IMR-90 (cell line): ENCODE results near the gene SLC10A3. TPM values are rescaled to one million over a fixed set of nuclear protein-coding genes. Genes with fewer than 3 reads are reported as not detected.

Experiments used
- ATAC-seq: fragments of 200-7000 bp; cut with Tn5 transposase; 2 replicates; pipeline ENCODE4 v1.9.1; 2020; ENCODE audit warnings: low read depth, mild to moderate bottlenecking, moderate library complexity
- BruUV-seq: library from RNA; stranded (reverse); fragments of 400-500 nt; replicated peaks from 2 replicates; lab custom pipeline; 2021; lab: Mats Ljungman, UMichigan
- CTCF ChIA-PET: fragments of 300-600 bp; formaldehyde crosslinking; extraction: SDS; loops from one replicate; lab custom pipeline; 2021; ENCODE audit warnings: antibody characterized with exemption; lab: Yijun Ruan, JAX
- POLR2A ChIA-PET: fragments of 300-600 bp; sonication (Branson Sonifier 250); formaldehyde crosslinking; loops from one replicate; lab custom pipeline; 2022; ENCODE audit warnings: antibody characterized with exemption; ENCODE audit not compliant: unreplicated experiment; lab: Charles Lee
- DNase-seq: peaks from one replicate; pipeline ENCODE4 v3.0.0; 2013
- H2AFZ ChIP-seq: replicated peaks from 2 replicates; pipeline ENCODE3; 2013; ENCODE audit warnings: low read length, mild to moderate bottlenecking; ENCODE audit not compliant: poor library complexity
- H2AK5ac ChIP-seq: 2 replicates; pipeline ENCODE4 v1.6.1; 2013; ENCODE audit warnings: low read depth, low read length, inconsistent platforms
- H2AK9ac ChIP-seq: replicated peaks from 2 replicates; pipeline ENCODE3; 2013; ENCODE audit warnings: mild to moderate bottlenecking, low read depth, low read length, moderate library complexity; ENCODE audit not compliant: poor library complexity
- H2BK120ac ChIP-seq: 2 replicates; pipeline ENCODE4 v1.6.1; 2013; ENCODE audit warnings: low read depth, low read length, inconsistent platforms
- H2BK15ac ChIP-seq: 3 replicates; pipeline ENCODE4 v1.6.1; 2013; ENCODE audit warnings: low read depth, low read length, inconsistent platforms
- H2BK20ac ChIP-seq: 2 replicates; pipeline ENCODE4 v1.6.1; 2013; ENCODE audit warnings: low read depth, mild to moderate bottlenecking, inconsistent platforms, low read length, moderate library complexity
- H2BK5ac ChIP-seq: 2 replicates; pipeline ENCODE4 v1.6.1; 2013; ENCODE audit warnings: mild to moderate bottlenecking, low read depth, low read length, inconsistent platforms; ENCODE audit not compliant: poor library complexity, severe bottlenecking
- H3K14ac ChIP-seq: replicated peaks from 2 replicates; pipeline ENCODE4 v1.6.1; 2013; ENCODE audit warnings: low read depth, low read length, inconsistent platforms
- H3K18ac ChIP-seq: 2 replicates; pipeline ENCODE4 v1.6.1; 2013; ENCODE audit warnings: low read depth, low read length, control low read depth
- H3K23ac ChIP-seq: 2 replicates; pipeline ENCODE4 v1.6.1; 2013; ENCODE audit warnings: low read depth, low read length, inconsistent platforms
- H3K27ac ChIP-seq: 2 replicates; pipeline ENCODE4 v1.5.1; 2013; ENCODE audit warnings: mild to moderate bottlenecking, control low read depth, low read length; ENCODE audit not compliant: insufficient read depth
- H3K27me3 ChIP-seq: 2 replicates; pipeline ENCODE4 v1.6.1; 2013; ENCODE audit warnings: low read length; ENCODE audit not compliant: control insufficient read depth, insufficient read depth
- H3K36me3 ChIP-seq: 2 replicates; pipeline ENCODE4 v1.6.1; 2013; ENCODE audit warnings: low read length, mixed read lengths; ENCODE audit not compliant: control insufficient read depth, insufficient read depth
- H3K4ac ChIP-seq: 2 replicates; pipeline ENCODE4 v1.6.1; 2013; ENCODE audit warnings: low read depth, low read length, inconsistent platforms
- H3K4me1 ChIP-seq: 2 replicates; pipeline ENCODE4 v1.6.1; 2013; ENCODE audit warnings: low read length, mixed read lengths; ENCODE audit not compliant: control insufficient read depth, insufficient read depth
- H3K4me2 ChIP-seq: 2 replicates; pipeline ENCODE4 v1.6.1; 2013; ENCODE audit warnings: low read depth, mild to moderate bottlenecking, control low read depth, low read length, moderate library complexity
- H3K4me3 ChIP-seq: 2 replicates; pipeline ENCODE4 v1.5.1; 2013; ENCODE audit warnings: low read depth, mild to moderate bottlenecking, control low read depth, low read length, moderate library complexity; ENCODE audit not compliant: insufficient read depth
- H3K56ac ChIP-seq: 2 replicates; pipeline ENCODE4 v1.6.1; 2013; ENCODE audit warnings: low read length, inconsistent platforms; ENCODE audit not compliant: insufficient read depth; ENCODE audit errors: extremely low read depth
- H3K79me1 ChIP-seq, 2 experiments: 2 replicates each; pipeline ENCODE4 v1.6.1; 2013; ENCODE audit warnings: low read length in 2 of 2, inconsistent platforms in 1 of 2, low read depth in 1 of 2
- H3K9ac ChIP-seq: 2 replicates; pipeline ENCODE4 v1.6.1; 2013; ENCODE audit warnings: low read depth, low read length, control low read depth
- H3K9me1 ChIP-seq: 2 replicates; pipeline ENCODE4 v1.6.1; 2013; ENCODE audit warnings: low read length, inconsistent platforms; ENCODE audit not compliant: insufficient read depth
- H3K9me3 ChIP-seq: 2 replicates; pipeline ENCODE4 v1.6.1; 2013; ENCODE audit warnings: low read length; ENCODE audit not compliant: control insufficient read depth, insufficient read depth
- H4K20me1 ChIP-seq: 2 replicates; pipeline ENCODE4 v1.6.1; 2013; ENCODE audit warnings: low read length, inconsistent platforms; ENCODE audit not compliant: insufficient read depth
- H4K5ac ChIP-seq: 2 replicates; pipeline ENCODE4 v1.6.1; 2013; ENCODE audit warnings: mild to moderate bottlenecking, low read depth, low read length, control low read depth
- H4K8ac ChIP-seq, 2 experiments: 2 replicates each; pipeline ENCODE4 v1.6.1; 2013; ENCODE audit warnings: low read depth in 2 of 2, low read length in 2 of 2, control low read depth in 1 of 2, inconsistent platforms in 1 of 2
- H4K91ac ChIP-seq: 2 replicates; pipeline ENCODE4 v1.6.1; 2013; ENCODE audit warnings: low read depth, low read length, inconsistent platforms; ENCODE audit not compliant: insufficient read depth
- CTCF ChIP-seq: conservative IDR thresholded peaks from 2 replicates; pipeline ENCODE4 v1.5.1; 2012; ENCODE audit warnings: mild to moderate bottlenecking, low read depth, low read length, improper control_type of control experiment
- RCOR1 ChIP-seq: IDR thresholded peaks from 2 replicates; pipeline ENCODE4 v1.6.1; 2012; ENCODE audit warnings: mild to moderate bottlenecking, low read length, improper control_type of control experiment; ENCODE audit not compliant: insufficient replicate concordance
- USF2 ChIP-seq: fragments of 150-350 bp; IDR thresholded peaks from 2 replicates; pipeline ENCODE4 v1.6.1; 2017; ENCODE audit warnings: mild to moderate bottlenecking, antibody characterized with exemption, low read length, low read depth
- WGBS, 2 experiments: methylation state at CpG; one replicate each; pipeline versions ENCODE4 v1.1.5 to v1.1.7; 2013; ENCODE audit warnings: missing lambda C conversion rate in 2 of 2; ENCODE audit not compliant: insufficient read length in 1 of 2; ENCODE audit errors: extremely low coverage in 2 of 2; 5-methylcytosine and 5-hydroxymethylcytosine counted together
- dilution Hi-C: fragments of 300-500 bp; cut with HindIII; formaldehyde crosslinking; loops from one replicate; pipeline ENCODE4 v1.14.3; 2018; ENCODE audit warnings: low sequenced_read_pairs; ENCODE audit not compliant: unreplicated experiment
- in situ Hi-C: fragments of 300-500 bp; cut with MboI; formaldehyde crosslinking; loops from 3 replicates; pipeline ENCODE4 v1.14.3; 2019; ENCODE audit warnings: low sequenced_read_pairs, inconsistent platforms, mixed read lengths
- intact Hi-C: fragments of 100-400 bp; cut with micrococcal nuclease; formaldehyde crosslinking; loops from 2 replicates; pipeline ENCODE4 v1.10.0; 2022
- polyA plus RNA-seq, 3 experiments: library from polyadenylated mRNA; depleted of rRNA; stranded (reverse); fragments of >200 nt; gene quantifications; 2 replicates each; pipeline ENCODE4 v1.2.3, GENCODE V29; 2012; ENCODE audit warnings: low replicate concordance in 1 of 3
- total RNA-seq: library from RNA; depleted of rRNA; stranded (reverse); fragments of >200 nt; gene quantifications from 2 replicates; pipeline ENCODE4 v1.2.3, GENCODE V29; 2012

Gene SLC10A3
- total and polyA plus RNA-seq, 2 of the 4 experiments (the other 2 are of a cell fraction) = 15.2 to 24.6 TPM

GRCh38 chrX:154444755-154445246 is 45.6 kb downstream of the SLC10A3 start (continued):
- no peak for TF ChIP-seq CTCF

GRCh38 chrX:154443992-154444754 is 46.3 kb downstream of the SLC10A3 start, which contains the start of gene FAM50A:
Gene FAM50A (plus strand): TSS chrX:154444141. CDS start chrX:154444236, 95 bp downstream.
- Histone ChIP-seq H4K8ac (peak within 1 kb of the TSS; percentile 52 to 66; a peak in 2 of 4 replicates), H3K9me1 (no peaks in the 10 kb centered on the region), H4K5ac (peak within 1 kb of the TSS; percentile 68), H4K20me1 (peaks cover under 1% of the 10 kb centered on the region), H3K4me3 (peak within 1 kb of the TSS; percentile 94), H2AK9ac (peak within 1 kb of the TSS; percentile 97), H3K18ac (peak within 1 kb of the TSS; percentile 6; the same call in 1 of the 2 replicates), H2BK15ac (no peak within 1 kb of the TSS), H3K23ac (peak within 1 kb of the TSS; percentile 82), H2BK120ac (no peak within 1 kb of the TSS), H3K79me1 (peaks cover 0 to 27% of the 10 kb centered on the region in 2 experiments; a peak in 2 of 4 replicates), H3K4me1 (peaks cover 8% of the 10 kb centered on the region; the same call in 1 of the 2 replicates), H3K56ac (no peak within 1 kb of the TSS), H3K27me3 (no peaks in the 10 kb centered on the region), H2BK5ac (peak within 1 kb of the TSS; percentile 63), H3K14ac (peak within 1 kb of the TSS; percentile 79), H2BK20ac (no peak within 1 kb of the TSS), H2AK5ac (peak within 1 kb of the TSS; percentile 91), H3K4ac (peak within 1 kb of the TSS; percentile 80), H2AFZ (peak within 1 kb of the TSS; percentile 91), H3K36me3 (peaks cover 51% of the 10 kb centered on the region), H3K9me3 (no peaks in the 10 kb centered on the region; the same call in 1 of the 2 replicates), H3K4me2 (peak within 1 kb of the TSS; percentile 95), H4K91ac (peak within 1 kb of the TSS; percentile 51), H3K9ac (peak within 1 kb of the TSS; percentile 91), H3K27ac (peak within 1 kb of the TSS; percentile 90)
- dilution Hi-C loops (no loop called here), in situ Hi-C loops (no loop called here), intact Hi-C loops (loop anchor here (1.0 kb wide), 1 partner anchor 35 kb away; the partner anchor contains the start of gene DNASE1L1)
- 27% methylated on average over 80 of the region's 94 CpGs; no CpG with 5 or more reads in 1 of the 2 experiments for WGBS, 2 experiments
- ChIA-PET POLR2A (no interaction called here), CTCF (no interaction called here)
- BruUV-seq = no TSS peak
- DNase-seq = peak; percentile 42
- ATAC-seq = peak; percentile 91
- no peak for TF ChIP-seq RCOR1
- peak; percentile 49 for TF ChIP-seq USF2
